GM12874 (cell line): ENCODE results near the gene SCAMP5.

ENCODE experiments used
- TF ChIP-seq, protein P1 (sequence below): IDR thresholded peaks from 2 replicates; pipeline ENCODE4 v1.5.1; 2011; ENCODE audit warnings: low read depth, mild to moderate bottlenecking, control low read depth, low read length, moderate library complexity; ENCODE audit not compliant: insufficient read depth

Gene SCAMP5

DNA sequence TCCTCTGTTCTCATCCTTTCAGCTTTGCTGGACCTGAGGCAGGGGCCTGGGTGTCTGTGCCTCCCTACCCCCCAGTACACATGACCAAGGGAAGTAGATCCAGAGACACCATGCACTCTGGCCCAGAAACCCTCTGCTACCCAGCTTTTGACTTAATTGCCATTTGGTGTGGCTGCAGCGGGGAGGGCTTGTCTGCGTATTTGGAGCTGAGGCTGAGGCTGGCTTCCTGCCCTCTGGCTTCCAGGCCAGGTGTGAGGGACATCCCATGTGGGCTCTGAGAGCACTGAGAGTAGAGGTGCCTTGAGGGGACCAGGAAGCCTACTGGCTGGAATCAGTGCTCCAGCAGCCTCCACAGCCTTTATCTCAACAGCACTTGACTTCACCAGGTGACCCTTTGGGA is 54.9 kb downstream of the SCAMP5 start:
- TF ChIP-seq, protein P1, sequence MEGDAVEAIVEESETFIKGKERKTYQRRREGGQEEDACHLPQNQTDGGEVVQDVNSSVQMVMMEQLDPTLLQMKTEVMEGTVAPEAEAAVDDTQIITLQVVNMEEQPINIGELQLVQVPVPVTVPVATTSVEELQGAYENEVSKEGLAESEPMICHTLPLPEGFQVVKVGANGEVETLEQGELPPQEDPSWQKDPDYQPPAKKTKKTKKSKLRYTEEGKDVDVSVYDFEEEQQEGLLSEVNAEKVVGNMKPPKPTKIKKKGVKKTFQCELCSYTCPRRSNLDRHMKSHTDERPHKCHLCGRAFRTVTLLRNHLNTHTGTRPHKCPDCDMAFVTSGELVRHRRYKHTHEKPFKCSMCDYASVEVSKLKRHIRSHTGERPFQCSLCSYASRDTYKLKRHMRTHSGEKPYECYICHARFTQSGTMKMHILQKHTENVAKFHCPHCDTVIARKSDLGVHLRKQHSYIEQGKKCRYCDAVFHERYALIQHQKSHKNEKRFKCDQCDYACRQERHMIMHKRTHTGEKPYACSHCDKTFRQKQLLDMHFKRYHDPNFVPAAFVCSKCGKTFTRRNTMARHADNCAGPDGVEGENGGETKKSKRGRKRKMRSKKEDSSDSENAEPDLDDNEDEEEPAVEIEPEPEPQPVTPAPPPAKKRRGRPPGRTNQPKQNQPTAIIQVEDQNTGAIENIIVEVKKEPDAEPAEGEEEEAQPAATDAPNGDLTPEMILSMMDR, result no peak

DNA sequence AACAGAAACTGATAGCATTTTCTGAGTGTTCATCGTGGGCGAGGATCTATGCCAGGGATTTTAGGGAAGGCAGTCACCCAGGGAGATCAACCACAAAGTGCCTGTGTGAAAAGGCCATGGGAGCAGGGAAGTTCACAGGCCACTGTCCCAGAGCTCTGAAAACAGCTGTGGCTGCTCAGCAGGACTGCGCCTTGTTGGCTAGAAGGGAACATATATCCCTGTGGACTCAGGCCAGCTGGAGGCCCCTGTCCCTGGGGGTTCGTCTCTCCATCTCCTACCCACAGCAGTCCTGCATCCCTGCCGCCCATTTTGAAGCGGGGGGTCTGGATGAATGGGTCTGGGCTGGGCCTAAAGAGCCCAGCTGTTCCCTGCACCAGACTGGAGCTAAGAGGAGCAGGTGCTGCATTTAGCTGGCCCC is 55.8 kb downstream of the SCAMP5 start:
- TF ChIP-seq, protein P1, result no peak

DNA sequence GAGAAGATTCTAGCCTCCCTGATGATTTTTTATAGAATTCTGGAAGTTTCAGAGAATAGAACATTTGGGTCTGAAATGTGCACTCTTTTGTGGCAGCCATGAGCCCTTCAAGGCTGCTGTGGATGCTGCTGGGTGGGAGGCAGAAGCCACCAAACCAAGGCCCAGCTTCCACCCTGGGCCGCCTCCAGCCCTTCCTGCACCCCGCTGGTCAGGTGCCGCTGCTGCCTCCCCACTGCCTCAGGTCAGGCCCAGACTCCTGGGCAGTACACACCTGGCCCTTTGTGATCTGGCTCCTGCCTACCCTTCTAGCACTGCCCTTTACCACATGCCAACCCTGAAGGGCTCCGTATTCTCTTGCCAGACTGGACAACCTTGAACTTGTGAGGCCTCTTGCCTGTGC is 56.3 kb downstream of the SCAMP5 start:
- TF ChIP-seq, protein P1, result no peak

DNA sequence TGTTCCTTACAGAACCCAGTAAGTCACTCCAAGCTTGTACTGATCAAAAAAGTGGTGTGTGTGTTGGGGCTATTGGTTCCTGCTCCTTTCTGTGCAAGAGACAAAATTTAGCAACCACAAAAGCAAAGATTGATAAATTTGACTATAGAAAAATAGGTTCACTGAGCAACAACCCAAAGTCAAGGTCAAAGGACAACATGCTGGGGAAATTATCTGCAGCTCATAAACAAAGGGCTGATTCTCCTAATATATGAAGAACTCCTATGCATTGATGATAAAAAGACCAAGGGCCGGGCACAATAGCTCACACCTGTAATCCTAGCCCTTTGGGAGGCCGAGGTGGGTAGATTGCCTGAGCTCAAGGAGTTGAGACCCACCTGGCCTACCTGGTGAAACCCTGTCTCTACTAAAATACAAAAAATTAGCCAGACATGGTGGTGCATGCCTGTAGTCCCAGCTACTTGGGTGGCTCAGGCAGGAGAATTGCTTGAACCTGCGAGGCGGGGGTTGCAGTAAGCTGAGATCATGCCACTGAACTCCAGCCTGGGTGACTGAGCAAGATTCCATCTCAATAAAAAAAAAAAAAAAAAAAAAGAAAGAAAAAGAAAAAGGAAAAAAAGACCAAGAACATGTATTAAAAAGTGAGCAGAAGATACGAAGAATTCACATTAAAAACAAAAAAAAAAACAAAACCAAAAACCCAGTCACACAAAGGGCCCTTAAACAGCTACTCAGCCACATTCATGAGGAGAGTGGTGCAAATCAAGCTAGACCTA is 57.8 kb downstream of the SCAMP5 start:
- TF ChIP-seq, protein P1, result no peak

DNA sequence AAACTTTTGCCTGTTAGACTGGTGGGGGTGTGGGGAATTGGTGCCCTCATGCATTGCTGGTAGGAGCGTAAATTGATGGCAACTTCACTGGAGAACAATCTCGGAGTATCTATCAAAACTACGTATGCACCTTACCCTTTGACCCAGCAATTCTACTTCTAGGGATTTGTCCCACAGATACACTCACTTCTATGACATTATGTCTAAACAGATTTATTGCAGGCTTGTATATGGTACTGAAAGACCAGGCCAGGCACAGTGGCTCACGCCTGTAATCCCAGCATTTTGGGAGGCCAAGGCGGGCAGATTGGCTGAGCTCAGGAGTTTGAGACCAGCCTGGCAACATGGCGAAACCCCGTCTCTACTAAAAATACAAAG is 58.4 kb downstream of the SCAMP5 start:
- TF ChIP-seq, protein P1, result no peak

DNA sequence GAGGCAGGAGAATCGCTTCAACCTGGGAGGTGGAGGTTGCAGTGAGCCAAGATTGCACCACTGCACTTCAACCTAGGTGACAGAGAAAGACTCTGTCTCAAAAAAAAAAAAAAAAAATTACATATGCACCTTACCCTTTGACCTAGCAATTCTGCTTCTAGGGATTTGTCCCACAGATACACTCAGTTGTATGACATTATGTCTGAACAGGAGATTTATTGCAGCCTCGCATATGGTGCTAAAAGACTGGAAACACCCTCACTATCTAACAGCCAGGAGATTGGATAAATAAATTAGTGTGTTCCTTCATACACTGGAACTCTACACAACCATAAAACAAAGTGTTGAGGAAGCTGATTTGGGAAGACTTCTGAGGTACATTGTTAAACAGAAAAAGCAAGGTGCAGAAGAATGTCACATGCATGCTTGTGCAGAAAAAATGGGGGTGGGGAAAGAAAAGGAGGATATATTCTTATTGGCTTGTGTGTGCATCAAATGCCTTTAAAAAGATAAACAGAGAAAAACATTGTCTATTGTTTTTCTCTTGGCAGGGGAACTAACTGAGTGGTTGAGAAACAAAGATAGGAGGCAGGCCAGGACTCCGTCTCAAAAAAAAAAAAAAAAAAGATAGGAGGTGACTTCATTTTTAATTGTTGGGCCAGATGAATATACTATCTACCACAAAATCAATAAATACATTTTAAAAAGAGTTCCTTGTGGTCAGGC is 59.0 kb downstream of the SCAMP5 start:
- TF ChIP-seq, protein P1, result no peak

DNA sequence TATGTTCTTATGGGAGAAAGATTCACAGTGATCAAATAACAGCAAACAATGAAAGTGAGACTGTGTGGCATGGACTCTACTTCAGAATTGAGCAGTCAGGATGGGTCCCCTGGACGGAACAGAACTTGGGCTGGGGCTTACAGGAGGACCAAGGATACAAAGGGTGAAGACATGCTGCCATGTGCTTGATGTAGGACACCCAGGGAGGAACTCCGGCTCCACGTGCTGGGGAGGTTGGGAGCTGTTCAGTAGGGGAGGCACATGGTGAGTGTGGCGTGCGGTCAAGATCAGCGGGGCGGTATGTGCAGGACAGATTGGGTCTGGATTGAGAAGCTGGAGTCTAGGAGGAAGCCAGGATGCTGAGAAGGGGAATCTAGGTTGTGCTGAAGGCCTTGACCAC is 60.7 kb downstream of the SCAMP5 start:
- TF ChIP-seq, protein P1, result no peak
